ENCODE measurements around the gene LYPD8. TPM values are rescaled to one million over a fixed set of nuclear protein-coding genes. Genes with fewer than 3 reads are reported as not detected.

The LYPD8 gene
- total and polyA plus RNA-seq, 2 donors (not counting 3 experiments of a cell fraction or from before 2014, with no cell fraction given), result not detected

DNA sequence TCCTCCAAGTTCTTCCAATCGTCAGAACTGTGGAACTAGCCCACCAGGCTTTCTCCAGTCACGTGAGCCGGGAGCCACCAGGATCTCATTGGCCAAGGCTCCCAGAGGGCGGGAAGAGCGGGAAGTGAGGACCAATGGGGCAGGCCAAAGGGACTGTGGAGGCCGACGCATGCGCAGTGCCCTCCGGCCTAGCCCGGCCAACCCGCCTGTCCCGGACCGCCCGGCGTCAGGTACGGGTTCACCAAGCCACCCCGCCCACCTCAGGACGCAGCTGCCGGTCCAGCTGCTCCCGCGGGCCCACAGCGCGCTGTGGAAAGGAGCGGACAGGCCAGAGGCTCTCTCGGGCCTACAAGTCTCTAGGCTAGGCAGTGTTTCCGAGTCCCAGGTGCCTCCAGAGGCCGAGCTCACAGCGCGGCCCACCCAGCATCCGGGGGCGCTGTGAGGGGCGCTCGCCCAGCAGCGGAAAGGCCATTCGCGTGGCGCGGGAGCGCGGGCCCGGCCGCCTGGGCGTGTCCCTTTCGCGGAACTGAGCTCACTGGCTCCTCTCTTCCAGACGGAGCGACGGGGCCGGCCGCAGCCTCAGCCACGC, 63.9 kb downstream of the LYPD8 start:
- Histone ChIP-seq H3K79me2 (ENCODE audit: control insufficient read depth, insufficient read depth, low read length) (no peaks in the 10 kb centered on the region), H3K9me3 (replicated peaks; ENCODE audit: control insufficient read depth, insufficient read depth, low read length) (peaks cover 6% of the 10 kb centered on the region), H4K20me1 (replicated peaks; ENCODE audit: control insufficient read depth, extremely low read depth, insufficient read depth, low read length) (no peaks in the 10 kb centered on the region), H3K27ac (ENCODE audit: insufficient read depth, low read depth, low read length) (no peak overlapping the region), H3K4me3 (replicated peaks in 1 of 3; ENCODE audit: insufficient read depth in 1 of 3, low read depth in 1 of 3, low read length in 3 of 3) (no peak overlapping the region), H3K4me2 (ENCODE audit: insufficient read depth, low read length) (no peak overlapping the region), H2AFZ (ENCODE audit: low read depth, low read length) (no peak overlapping the region), H3K27me3 (ENCODE audit: control insufficient read depth in 2 of 2, insufficient read depth in 2 of 2, low read length in 2 of 2) (no peaks in the 10 kb centered on the region), H3K9ac (replicated peaks; ENCODE audit: extremely low read depth, insufficient read depth, low read length) (no peak overlapping the region), H3K36me3 (ENCODE audit: control insufficient read depth in 2 of 2, extremely low read depth in 1 of 2, insufficient read depth in 2 of 2, low read length in 2 of 2) (no peaks in the 10 kb centered on the region), H3K4me1 (ENCODE audit: control insufficient read depth, extremely low read depth, insufficient read depth, low read length) (no peaks in the 10 kb centered on the region), H3K9me1 (replicated peaks; ENCODE audit: control insufficient read depth, extremely low read depth, insufficient read depth, low read length) (no peaks in the 10 kb centered on the region)
- FAIRE-seq, result no peak
- dilution Hi-C loops (cut with MboI; ENCODE audit: extremely low pct_ligation_motif_present, low sequenced_read_pairs) (no loop called here), intact Hi-C loops (cut with micrococcal nuclease) (no loop called here)
- TF ChIP-seq, protein P1, sequence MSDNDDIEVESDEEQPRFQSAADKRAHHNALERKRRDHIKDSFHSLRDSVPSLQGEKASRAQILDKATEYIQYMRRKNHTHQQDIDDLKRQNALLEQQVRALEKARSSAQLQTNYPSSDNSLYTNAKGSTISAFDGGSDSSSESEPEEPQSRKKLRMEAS (IDR thresholded peaks at IDR 0.05; ENCODE audit: insufficient read depth, insufficient read length), result no peak
- TF ChIP-seq GATA2 (IDR thresholded peaks at IDR 0.05; ENCODE audit: insufficient read depth, insufficient read length, low read depth, low read length), result no peak
- CTCF ChIA-PET, result no interaction called here
- POLR2A ChIA-PET, result no interaction called here
- DNase-seq (ENCODE audit: low read depth, low spot score), result no peak
- no TSS peak for BruUV-seq (replicated peaks)

Small RNA genes within 50 kb of the gene (small RNA-seq; reads per million reads assigned to genes)
- gene AHCYP8 (ENCODE audit: insufficient read depth, insufficient read length, low read depth, low replicate concordance), result not detected

Other genes starting within 250 kb of the LYPD8 start
- not detected in 2 replicates for gene OR2G6, start 247.7 kb downstream of the LYPD8 start, total RNA-seq
- gene OR2G6, start 247.7 kb downstream of the LYPD8 start, polyA plus RNA-seq, result not detected in 2 replicates
- gene OR2T29, start 193.0 kb downstream of the LYPD8 start, total RNA-seq, result not detected in 2 replicates
- not detected in 2 replicates for gene OR2T29, start 193.0 kb downstream of the LYPD8 start, polyA plus RNA-seq
- gene OR2T34, start 181.0 kb downstream of the LYPD8 start, total RNA-seq, result not detected in 2 replicates
- gene OR2T34, start 181.0 kb downstream of the LYPD8 start, polyA plus RNA-seq, result not detected in 2 replicates
- gene OR2T10, start 158.1 kb downstream of the LYPD8 start, total RNA-seq, result not detected in 2 replicates
- not detected in 2 replicates for gene OR2T10, start 158.1 kb downstream of the LYPD8 start, polyA plus RNA-seq
- gene OR2T11, start 120.7 kb downstream of the LYPD8 start, total RNA-seq, result not detected in 2 replicates
- not detected in 2 replicates for gene OR2T11, start 120.7 kb downstream of the LYPD8 start, polyA plus RNA-seq
- gene OR2T35, start 110.5 kb downstream of the LYPD8 start, total RNA-seq, result not detected in 2 replicates
- not detected in 2 replicates for gene OR2T35, start 110.5 kb downstream of the LYPD8 start, polyA plus RNA-seq
- gene OR2T27, start 100.2 kb downstream of the LYPD8 start, total RNA-seq, result not detected in 2 replicates
- gene OR2T27, start 100.2 kb downstream of the LYPD8 start, polyA plus RNA-seq, result not detected in 2 replicates
- not detected in 2 replicates for gene OR14I1, start 53.0 kb downstream of the LYPD8 start, total RNA-seq
- not detected in 2 replicates for gene OR14I1, start 53.0 kb downstream of the LYPD8 start, polyA plus RNA-seq
- 24.7 and 26.5 TPM in 2 replicates for gene SH3BP5L, start 70.2 kb upstream of the LYPD8 start, total RNA-seq
- gene SH3BP5L, start 70.2 kb upstream of the LYPD8 start, polyA plus RNA-seq, result 22.9 and 24.7 TPM in 2 replicates
- 20.1 and 21.5 TPM in 2 replicates for gene ZNF672, start 82.5 kb upstream of the LYPD8 start, total RNA-seq
- gene ZNF672, start 82.5 kb upstream of the LYPD8 start, polyA plus RNA-seq, result 29.6 and 30.6 TPM in 2 replicates
- gene ZNF692, start 103.3 kb upstream of the LYPD8 start, total RNA-seq, result 36.6 and 38.6 TPM in 2 replicates
- gene ZNF692, start 103.3 kb upstream of the LYPD8 start, polyA plus RNA-seq, result 32.6 and 33.6 TPM in 2 replicates
- gene PGBD2, start 150.5 kb upstream of the LYPD8 start, total RNA-seq, result 5.2 and 5.9 TPM in 2 replicates
- 5.4 and 6.1 TPM in 2 replicates for gene PGBD2, start 150.5 kb upstream of the LYPD8 start, polyA plus RNA-seq

Data from endothelial cell of umbilical vein (primary cell).